VCaP (cell line): ENCODE data around the gene RNF32.

Experiments used
- H3K27ac ChIP-seq: fragments of 450-650 bp; 2 replicates; pipeline ENCODE4 v1.5.1; 2017
- TF ChIP-seq, protein P1 (sequence below): fragments of 450-650 bp; conservative IDR thresholded peaks from 2 replicates; pipeline ENCODE4 v1.5.1; 2017; ENCODE audit warnings: mild to moderate bottlenecking, moderate library complexity

Gene RNF32

DNA sequence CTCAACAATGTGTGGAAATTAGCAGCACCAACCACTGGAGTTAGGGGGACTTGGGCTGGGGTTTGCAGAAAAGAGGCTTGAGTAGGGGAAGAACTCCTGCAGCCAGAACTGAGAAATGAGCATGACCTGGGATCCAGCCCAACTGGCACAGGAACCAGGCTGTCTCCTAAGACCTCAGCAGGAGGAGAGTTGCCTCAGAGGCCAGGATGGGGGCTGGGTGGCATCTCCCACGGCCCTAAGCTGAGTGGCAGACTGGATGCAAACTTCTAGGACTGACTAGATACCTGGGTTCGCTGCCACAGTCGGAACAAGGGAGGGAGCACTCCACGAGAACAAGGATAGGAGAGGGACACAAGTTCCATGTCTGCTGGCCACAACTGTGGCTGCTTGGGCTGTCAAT lies 62.6 kb downstream of the RNF32 start:
- no peak overlapping the region; the same call in 1 of the 2 replicates for H3K27ac ChIP-seq
- TF ChIP-seq, protein P1, sequence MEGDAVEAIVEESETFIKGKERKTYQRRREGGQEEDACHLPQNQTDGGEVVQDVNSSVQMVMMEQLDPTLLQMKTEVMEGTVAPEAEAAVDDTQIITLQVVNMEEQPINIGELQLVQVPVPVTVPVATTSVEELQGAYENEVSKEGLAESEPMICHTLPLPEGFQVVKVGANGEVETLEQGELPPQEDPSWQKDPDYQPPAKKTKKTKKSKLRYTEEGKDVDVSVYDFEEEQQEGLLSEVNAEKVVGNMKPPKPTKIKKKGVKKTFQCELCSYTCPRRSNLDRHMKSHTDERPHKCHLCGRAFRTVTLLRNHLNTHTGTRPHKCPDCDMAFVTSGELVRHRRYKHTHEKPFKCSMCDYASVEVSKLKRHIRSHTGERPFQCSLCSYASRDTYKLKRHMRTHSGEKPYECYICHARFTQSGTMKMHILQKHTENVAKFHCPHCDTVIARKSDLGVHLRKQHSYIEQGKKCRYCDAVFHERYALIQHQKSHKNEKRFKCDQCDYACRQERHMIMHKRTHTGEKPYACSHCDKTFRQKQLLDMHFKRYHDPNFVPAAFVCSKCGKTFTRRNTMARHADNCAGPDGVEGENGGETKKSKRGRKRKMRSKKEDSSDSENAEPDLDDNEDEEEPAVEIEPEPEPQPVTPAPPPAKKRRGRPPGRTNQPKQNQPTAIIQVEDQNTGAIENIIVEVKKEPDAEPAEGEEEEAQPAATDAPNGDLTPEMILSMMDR = no peak

- TF ChIP-seq, protein P1 = no peak
Measured at GRCh38 chr7:156703773-156704482, 63.4 kb downstream of the RNF32 start.

GRCh38 chr7:156722043-156722826 lies 81.7 kb downstream of the RNF32 start:
- TF ChIP-seq, protein P1 = no peak
- H3K27ac ChIP-seq = no peak overlapping the region

More at GRCh38 chr7:156703773-156704482, 63.4 kb downstream of the RNF32 start:
- peak overlapping the region; percentile 37; the same call in 1 of the 2 replicates for H3K27ac ChIP-seq

GRCh38 chr7:156725073-156725472 lies 84.5 kb downstream of the RNF32 start:
- TF ChIP-seq, protein P1 = no peak
- peak overlapping the region; percentile 38 for H3K27ac ChIP-seq

- peak overlapping the region; percentile 38 for H3K27ac ChIP-seq
- TF ChIP-seq, protein P1 = no peak
Measured at GRCh38 chr7:156725936-156726335, 85.4 kb downstream of the RNF32 start.
